ENCODE measurements around the gene OPTC. TPM values are rescaled to one million over a fixed set of nuclear protein-coding genes. Genes with fewer than 3 reads are reported as not detected.

OPTC gene
- total and polyA plus RNA-seq, 8 donors = not detected

GRCh38 chr1:203491664-203492063 is 2.3 kb upstream of the OPTC start:
- no peak overlapping the region for H3K4me3 ChIP-seq
- DNase-seq = no peak
- WGBS, 5 donors = 62 to 76% (median 73%) methylated on average over 9 of the region's 9 CpGs
- no peaks in the 10 kb centered on the region for H3K36me3 ChIP-seq
- peaks cover 4 to 19% (median 17%) of the 10 kb centered on the region in 4 donors for H3K4me1 ChIP-seq
- no peak overlapping the region for H3K27ac ChIP-seq
- H3K27me3 ChIP-seq = no peaks in the 10 kb centered on the region
- H3K9me3 ChIP-seq = no peaks in the 10 kb centered on the region
- TF ChIP-seq EP300 (IDR thresholded peaks at IDR 0.05) = no peak
- no peak for TF ChIP-seq CTCF (IDR thresholded peaks at IDR 0.05)
- TF ChIP-seq POLR2A (IDR thresholded peaks at IDR 0.05) = no peak
- TF ChIP-seq POLR2AphosphoS5 (IDR thresholded peaks at IDR 0.05) = no peak
- intact Hi-C loops (cut with DNase I; ENCODE audit: low total_unique reads) = no loop called here

- Histone ChIP-seq H3K27ac (no peak overlapping the region), H3K9me3 (no peaks in the 10 kb centered on the region), H3K4me3 (no peak overlapping the region), H3K4me1 (peaks cover 4 to 14% (median 11%) of the 10 kb centered on the region in 4 donors), H3K36me3 (no peaks in the 10 kb centered on the region), H3K27me3 (no peaks in the 10 kb centered on the region)
- TF ChIP-seq CTCF (IDR thresholded peaks at IDR 0.05) (no peak), POLR2AphosphoS5 (IDR thresholded peaks at IDR 0.05) (no peak), POLR2A (IDR thresholded peaks at IDR 0.05) (no peak), EP300 (IDR thresholded peaks at IDR 0.05) (no peak)
- WGBS, 5 donors = 49 to 61% (median 59%) methylated on average over 7 to 8 of the region's 8 CpGs
- DNase-seq = no peak
- intact Hi-C loops (cut with DNase I; ENCODE audit: low total_unique reads) = no loop called here
Measured at GRCh38 chr1:203492082-203492747, 1.7 kb upstream of the OPTC start.

- no peak for DNase-seq
- Histone ChIP-seq H3K4me1 (peaks cover 4 to 9% (median 6%) of the 10 kb centered on the region in 4 donors), H3K27ac (no peak overlapping the region), H3K36me3 (no peaks in the 10 kb centered on the region), H3K9me3 (no peaks in the 10 kb centered on the region), H3K4me3 (no peak overlapping the region), H3K27me3 (no peaks in the 10 kb centered on the region)
- TF ChIP-seq POLR2A (IDR thresholded peaks at IDR 0.05) (no peak), CTCF (IDR thresholded peaks at IDR 0.05) (no peak), POLR2AphosphoS5 (IDR thresholded peaks at IDR 0.05) (no peak), EP300 (IDR thresholded peaks at IDR 0.05) (no peak)
- WGBS, 5 donors = 76 to 86% (median 80%) methylated on average over 6 of the region's 6 CpGs
- intact Hi-C loops (cut with DNase I; ENCODE audit: low total_unique reads) = no loop called here
Measured at GRCh38 chr1:203492748-203493130, 1.2 kb upstream of the OPTC start.

GRCh38 chr1:203495845-203496244 is 1.9 kb downstream of the OPTC start:
- H3K36me3 ChIP-seq = no peaks in the 10 kb centered on the region
- H3K9me3 ChIP-seq = no peaks in the 10 kb centered on the region
- no peak overlapping the region for H3K4me3 ChIP-seq
- intact Hi-C loops (cut with DNase I; ENCODE audit: low total_unique reads) = no loop called here
- H3K27ac ChIP-seq = no peak overlapping the region
- TF ChIP-seq POLR2AphosphoS5 (IDR thresholded peaks at IDR 0.05) (no peak), CTCF (IDR thresholded peaks at IDR 0.05) (no peak), EP300 (IDR thresholded peaks at IDR 0.05) (no peak), POLR2A (IDR thresholded peaks at IDR 0.05) (no peak)
- no peak for DNase-seq
- H3K27me3 ChIP-seq = no peaks in the 10 kb centered on the region
- 67 to 87% (median 75%) methylated on average over 7 of the region's 7 CpGs for WGBS, 5 donors
- no peaks in the 10 kb centered on the region for H3K4me1 ChIP-seq

All from stomach (tissue), 9 donors.